Bronchial epithelial cell (primary cell): Measurements from ENCODE around the gene C19orf33. TPM values are rescaled to one million over a fixed set of nuclear protein-coding genes. Genes with fewer than 3 reads are reported as not detected.

Source experiments
- DNase-seq: peaks from one replicate; pipeline ENCODE4 v3.0.0-alpha.2; 2010; ENCODE audit warnings: low read depth
- FAIRE-seq: peaks from 2 replicates; lab custom pipeline; 2011; peaks lifted over from hg19 to GRCh38; lab: Jason Lieb, UNC
- H3K27me3 ChIP-seq: 2 replicates; pipeline ENCODE4 v1.5.1; 2011; ENCODE audit warnings: low read length; ENCODE audit not compliant: control insufficient read depth, insufficient read depth
- H3K36me3 ChIP-seq: 2 replicates; pipeline ENCODE4 v1.5.1; 2011; ENCODE audit warnings: low read length; ENCODE audit not compliant: control insufficient read depth, insufficient read depth
- H3K4me3 ChIP-seq: 2 replicates; pipeline ENCODE4 v1.5.1; 2011; ENCODE audit warnings: mild to moderate bottlenecking, low read depth, low read length, control low read depth
- total RNA-seq: library from RNA; depleted of rRNA; stranded (reverse); fragments of >200 nt; gene quantifications from 2 replicates; pipeline ENCODE4 v1.2.1, GENCODE V29; 2014
- TF ChIP-seq, protein P1 (sequence below): IDR thresholded peaks from 2 replicates; pipeline ENCODE4 v1.5.1; 2011; ENCODE audit warnings: mild to moderate bottlenecking, moderate library complexity, low read length, control low read depth, inconsistent platforms; ENCODE audit not compliant: insufficient read depth, severe bottlenecking

C19orf33 gene
- total RNA-seq, 1 donor from 2014 or later, result 266 TPM

- TF ChIP-seq, protein P1, sequence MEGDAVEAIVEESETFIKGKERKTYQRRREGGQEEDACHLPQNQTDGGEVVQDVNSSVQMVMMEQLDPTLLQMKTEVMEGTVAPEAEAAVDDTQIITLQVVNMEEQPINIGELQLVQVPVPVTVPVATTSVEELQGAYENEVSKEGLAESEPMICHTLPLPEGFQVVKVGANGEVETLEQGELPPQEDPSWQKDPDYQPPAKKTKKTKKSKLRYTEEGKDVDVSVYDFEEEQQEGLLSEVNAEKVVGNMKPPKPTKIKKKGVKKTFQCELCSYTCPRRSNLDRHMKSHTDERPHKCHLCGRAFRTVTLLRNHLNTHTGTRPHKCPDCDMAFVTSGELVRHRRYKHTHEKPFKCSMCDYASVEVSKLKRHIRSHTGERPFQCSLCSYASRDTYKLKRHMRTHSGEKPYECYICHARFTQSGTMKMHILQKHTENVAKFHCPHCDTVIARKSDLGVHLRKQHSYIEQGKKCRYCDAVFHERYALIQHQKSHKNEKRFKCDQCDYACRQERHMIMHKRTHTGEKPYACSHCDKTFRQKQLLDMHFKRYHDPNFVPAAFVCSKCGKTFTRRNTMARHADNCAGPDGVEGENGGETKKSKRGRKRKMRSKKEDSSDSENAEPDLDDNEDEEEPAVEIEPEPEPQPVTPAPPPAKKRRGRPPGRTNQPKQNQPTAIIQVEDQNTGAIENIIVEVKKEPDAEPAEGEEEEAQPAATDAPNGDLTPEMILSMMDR, result peak; percentile 12
- Histone ChIP-seq H3K4me3 (peak within 1 kb of the TSS; percentile 50), H3K27me3 (no peaks in the 10 kb centered on the region), H3K36me3 (peaks cover 2% of the 10 kb centered on the region)
- FAIRE-seq (no peak), DNase-seq (peak; percentile 91)
Measured at GRCh38 chr19:38315657-38316476, 11.8 kb downstream of the C19orf33 start, which contains the start of gene YIF1B. Gene YIF1B, minus strand, starts transcription at chr19:38315947. Its CDS starts 30 bp downstream, at chr19:38315917.

GRCh38 chr19:38316477-38317067 lies 12.5 kb downstream of the C19orf33 start:
- TF ChIP-seq, protein P1, result no peak
- Histone ChIP-seq H3K27me3 (no peaks in the 10 kb centered on the region), H3K4me3 (peak overlapping the region; percentile 50), H3K36me3 (peaks cover 3% of the 10 kb centered on the region)
- FAIRE-seq (no peak), DNase-seq (no peak)

- TF ChIP-seq, protein P1, result no peak
- Histone ChIP-seq H3K36me3 (peaks cover 3% of the 10 kb centered on the region), H3K4me3 (no peak overlapping the region), H3K27me3 (no peaks in the 10 kb centered on the region)
- DNase-seq, result no peak
- FAIRE-seq, result no peak
Measured at GRCh38 chr19:38317104-38317612, 13.1 kb downstream of the C19orf33 start.

GRCh38 chr19:38318660-38319059 lies 14.6 kb downstream of the C19orf33 start:
- TF ChIP-seq, protein P1, result no peak
- Histone ChIP-seq H3K4me3 (peak overlapping the region; percentile 71), H3K27me3 (no peaks in the 10 kb centered on the region), H3K36me3 (peaks cover 1% of the 10 kb centered on the region)
- DNase-seq (peak; percentile 73), FAIRE-seq (no peak)

DNA sequence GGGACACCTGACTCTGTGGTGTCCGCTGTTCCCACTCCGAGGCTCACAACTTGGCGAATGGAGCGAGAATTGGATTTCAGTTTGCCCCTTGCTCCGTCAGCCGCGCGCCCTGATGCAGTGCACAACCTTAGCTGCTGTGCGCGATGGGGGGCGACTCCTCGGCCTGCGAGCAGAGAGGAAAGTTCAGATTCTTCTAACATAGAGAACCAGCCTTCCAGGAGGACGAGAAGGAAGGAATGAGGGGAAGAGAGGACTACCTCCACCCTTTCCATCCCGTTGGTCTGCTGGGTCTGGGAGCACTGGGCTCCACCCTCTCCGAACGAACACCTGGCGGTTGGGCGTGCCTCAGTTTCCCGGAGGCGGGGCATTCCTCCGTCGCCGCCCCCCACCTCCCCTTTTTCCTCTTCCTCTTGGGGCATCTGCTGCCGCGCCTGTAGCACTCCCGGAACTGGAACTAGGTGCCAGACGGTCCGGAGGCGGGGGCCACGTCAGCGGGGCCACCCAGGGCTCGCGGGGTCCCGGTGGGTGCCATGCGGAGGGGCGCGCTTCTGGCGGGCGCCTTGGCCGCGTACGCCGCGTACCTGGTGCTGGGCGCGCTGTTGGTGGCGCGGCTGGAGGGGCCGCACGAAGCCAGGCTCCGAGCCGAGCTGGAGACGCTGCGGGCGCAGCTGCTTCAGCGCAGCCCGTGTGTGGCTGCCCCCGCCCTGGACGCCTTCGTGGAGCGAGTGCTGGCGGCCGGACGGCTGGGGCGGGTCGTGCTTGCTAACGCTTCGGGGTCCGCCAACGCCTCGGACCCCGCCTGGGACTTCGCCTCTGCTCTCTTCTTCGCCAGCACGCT lies 15.6 kb downstream of the C19orf33 start, which contains the start of gene KCNK6:
TSS of gene KCNK6 (plus strand) at position 425 of the 838 bp plus-strand sequence. CDS start at position 531, 106 bp downstream.
- DNase-seq (peak; percentile 48), FAIRE-seq (no peak)
- Histone ChIP-seq H3K4me3 (peak within 1 kb of the TSS; percentile 71), H3K36me3 (peaks cover 4% of the 10 kb centered on the region), H3K27me3 (no peaks in the 10 kb centered on the region)
- TF ChIP-seq, protein P1, result peak; percentile 8
